CD14-positive monocyte (primary cell): ENCODE measurements around the gene OVCA2. TPM values are rescaled to one million over a fixed set of nuclear protein-coding genes. Genes with fewer than 3 reads are reported as not detected.

ENCODE experiments used
- DNase-seq, 3 donors: peaks; one replicate each; pipeline ENCODE4 v3.0.0-alpha.2; 2011 to 2022
- H2AFZ ChIP-seq: 2 replicates; pipeline ENCODE4 v1.6.0; 2012; ENCODE audit warnings: mild to moderate bottlenecking, low read depth, low read length, inconsistent platforms; ENCODE audit not compliant: insufficient read depth, poor library complexity, severe bottlenecking
- H3K27ac ChIP-seq, 2 donors: 1 replicate in 1 of 2; 2 replicates in 1 of 2; pipeline ENCODE4 v1.5.1; 2012 to 2013; ENCODE audit warnings: low read length in 2 of 2, control low read depth in 1 of 2, inconsistent platforms in 1 of 2, low read depth in 1 of 2, mild to moderate bottlenecking in 1 of 2
- H3K27me3 ChIP-seq, 2 donors: one replicate each; pipeline versions ENCODE4 v1.6.0 to v1.6.1; 2011 to 2013; ENCODE audit warnings: low read length in 2 of 2; ENCODE audit not compliant: control insufficient read depth in 2 of 2, insufficient read depth in 2 of 2
- H3K36me3 ChIP-seq, 2 donors: replicated peaks in 1 of 2; 1 replicate in 1 of 2; 2 replicates in 1 of 2; pipeline versions ENCODE4 v1.5.1 to v1.6.1; 2012 to 2013; ENCODE audit warnings: low read length in 2 of 2, control low read depth in 1 of 2, inconsistent platforms in 1 of 2, mild to moderate bottlenecking in 1 of 2; ENCODE audit not compliant: insufficient read depth in 2 of 2, control insufficient read depth in 1 of 2
- H3K4me1 ChIP-seq, 2 donors: 1 replicate in 1 of 2; 2 replicates in 1 of 2; pipeline versions ENCODE4 v1.5.1 to v1.6.1; 2012 to 2013; ENCODE audit warnings: low read length in 2 of 2, control low read depth in 1 of 2, inconsistent platforms in 1 of 2, mild to moderate bottlenecking in 1 of 2, moderate library complexity in 1 of 2; ENCODE audit not compliant: insufficient read depth in 2 of 2, control insufficient read depth in 1 of 2
- H3K4me2 ChIP-seq: replicated peaks from 2 replicates; pipeline ENCODE3; 2012; ENCODE audit warnings: low read length, moderate library complexity, mild to moderate bottlenecking; ENCODE audit not compliant: poor library complexity, severe bottlenecking; ENCODE audit errors: extremely low read depth
- H3K4me3 ChIP-seq, 3 experiments: fragments of 200-600 bp in 1 of 3; sonication (generic) in 1 of 3; replicated peaks in 1 of 3; 1 replicate in 2 of 3; 2 replicates in 1 of 3; pipeline ENCODE4 v1.5.1; 2011 to 2013; ENCODE audit warnings: low read length in 3 of 3, mild to moderate bottlenecking in 3 of 3, control low read depth in 2 of 3, low read depth in 2 of 3, inconsistent platforms in 1 of 3, moderate library complexity in 1 of 3
- H3K79me2 ChIP-seq: 2 replicates; pipeline ENCODE4 v1.6.0; 2012; ENCODE audit warnings: mild to moderate bottlenecking, control low read depth, inconsistent platforms, low read length, moderate library complexity; ENCODE audit not compliant: insufficient read depth
- H3K9ac ChIP-seq: 2 replicates; pipeline ENCODE4 v1.6.0; 2017; ENCODE audit warnings: low read length, mild to moderate bottlenecking; ENCODE audit not compliant: insufficient read depth, poor library complexity, severe bottlenecking
- H3K9me3 ChIP-seq, 2 donors: replicated peaks in 1 of 2; 1 replicate in 1 of 2; 2 replicates in 1 of 2; pipeline versions ENCODE4 v1.5.1 to v1.6.1; 2012 to 2013; ENCODE audit warnings: low read length in 2 of 2, control low read depth in 1 of 2; ENCODE audit not compliant: control insufficient read depth in 1 of 2, insufficient read depth in 1 of 2
- H4K20me1 ChIP-seq: 2 replicates; pipeline ENCODE4 v1.6.0; 2012; ENCODE audit warnings: mild to moderate bottlenecking, low read length, control low read depth, moderate library complexity; ENCODE audit not compliant: insufficient read depth
- H3K27ac Mint-ChIP-seq, 7 donors: one replicate each; pipeline ENCODE4 v1.8.0; 2020; ENCODE audit warnings: mild to moderate bottlenecking in 7 of 7, mixed read lengths in 7 of 7, moderate library complexity in 6 of 7, inconsistent platforms in 2 of 7
- H3K27me3 Mint-ChIP-seq, 3 donors: one replicate each; pipeline ENCODE4 v1.8.0; 2021 to 2022; ENCODE audit warnings: low read depth in 3 of 3, mild to moderate bottlenecking in 3 of 3, mixed read lengths in 3 of 3, moderate library complexity in 3 of 3, inconsistent platforms in 1 of 3
- H3K36me3 Mint-ChIP-seq, 2 donors: one replicate each; pipeline ENCODE4 v1.8.0; 2020; ENCODE audit warnings: mixed read lengths in 2 of 2, inconsistent platforms in 1 of 2, mild to moderate bottlenecking in 1 of 2
- H3K4me1 Mint-ChIP-seq: one replicate; pipeline ENCODE4 v1.8.0; 2020; ENCODE audit warnings: mild to moderate bottlenecking, mixed read lengths
- H3K4me3 Mint-ChIP-seq, 2 donors: one replicate each; pipeline ENCODE4 v1.8.0; 2020; ENCODE audit warnings: mild to moderate bottlenecking in 2 of 2, mixed read lengths in 2 of 2, moderate library complexity in 1 of 2
- H3K9me3 Mint-ChIP-seq, 7 donors: one replicate each; pipeline ENCODE4 v1.8.0; 2020 to 2022; ENCODE audit warnings: mixed read lengths in 7 of 7, mild to moderate bottlenecking in 6 of 7, moderate library complexity in 6 of 7, inconsistent platforms in 2 of 7
- CTCF ChIP-seq: fragments of 200-600 bp; IDR thresholded peaks from one replicate; pipeline ENCODE4 v1.8.0; 2022; ENCODE audit warnings: antibody characterized with exemption, mild to moderate bottlenecking
- WGBS: methylation state at CpG from one replicate; pipeline ENCODE4 v1.1.5; 2013; ENCODE audit warnings: missing lambda C conversion rate; ENCODE audit not compliant: insufficient coverage; 5-methylcytosine and 5-hydroxymethylcytosine counted together
- intact Hi-C, 2 donors: fragments of 100-400 bp; cut with micrococcal nuclease; formaldehyde crosslinking; loops; one replicate each; pipeline versions ENCODE4 v1.15.0 to v1.15.1; 2023
- polyA plus RNA-seq, 3 donors: library from polyadenylated mRNA; depleted of rRNA in 1 of 3; unstranded in 2 of 3; stranded (reverse) in 1 of 3; fragments of 300-500 nt in 2 of 3; fragments of >200 nt in 1 of 3; fragmentation: Illumina TruSeq in 2 of 3; gene quantifications; 1 replicate in 2 of 3; 2 replicates in 1 of 3; pipeline ENCODE4 v1.2.3, GENCODE V29; 2012 to 2021

OVCA2 gene
- polyA plus RNA-seq, 3 donors, result 30.5 to 94.9 (median 69.1) TPM

GRCh38 chr17:2035541-2036488 lies 6.0 kb upstream of the OVCA2 start:
- Histone ChIP-seq H3K4me2 (no peak overlapping the region), H4K20me1 (no peaks in the 10 kb centered on the region), H3K4me3 (no peak overlapping the region), H3K36me3 (peaks cover 19 to 27% of the 10 kb centered on the region in 2 donors), H3K9ac (no peak overlapping the region), H3K27ac (no peak overlapping the region), H2AFZ (no peak overlapping the region), H3K79me2 (no peaks in the 10 kb centered on the region), H3K9me3 (no peaks in the 10 kb centered on the region), H3K4me1 (peaks cover 4 to 5% of the 10 kb centered on the region in 2 donors), H3K27me3 (no peaks in the 10 kb centered on the region)
- H3K27me3 Mint-ChIP-seq, result no peaks in the 10 kb centered on the region
- H3K27ac Mint-ChIP-seq, result no peak overlapping the region
- no peak for TF ChIP-seq CTCF
- no peaks in the 10 kb centered on the region for H3K9me3 Mint-ChIP-seq
- peaks cover 7% of the 10 kb centered on the region for H3K4me1 Mint-ChIP-seq
- DNase-seq, result no peak
- no peak overlapping the region for H3K4me3 Mint-ChIP-seq
- WGBS, result 96% methylated on average over 25 of the region's 29 CpGs
- H3K36me3 Mint-ChIP-seq, result peaks cover 27 to 33% of the 10 kb centered on the region in 2 donors
- intact Hi-C loops, result loop anchor here in 1 of 2 donors (10.0 kb wide), 1 partner anchor 321 kb away; the partner anchor contains the start of gene TLCD2

GRCh38 chr17:2037155-2037554 lies 4.7 kb upstream of the OVCA2 start:
- Mint-ChIP-seq H3K9me3 (no peaks in the 10 kb centered on the region), H3K27ac (no peak overlapping the region), H3K4me3 (no peak overlapping the region), H3K27me3 (no peaks in the 10 kb centered on the region), H3K4me1 (peaks cover 3% of the 10 kb centered on the region), H3K36me3 (peaks cover 27 to 34% of the 10 kb centered on the region in 2 donors)
- no peaks in the 10 kb centered on the region for H4K20me1 ChIP-seq
- no peak overlapping the region for H3K4me2 ChIP-seq
- no peaks in the 10 kb centered on the region for H3K27me3 ChIP-seq
- peaks cover 19 to 27% of the 10 kb centered on the region in 2 donors for H3K36me3 ChIP-seq
- no peak overlapping the region for H3K4me3 ChIP-seq
- no peak overlapping the region for H3K27ac ChIP-seq
- intact Hi-C loops, result loop anchor here in 1 of 2 donors (10.0 kb wide), 1 partner anchor 322 kb away; the partner anchor contains the start of gene TLCD2
- H3K9me3 ChIP-seq, result no peaks in the 10 kb centered on the region
- TF ChIP-seq CTCF, result no peak
- H3K79me2 ChIP-seq, result peaks cover under 1% of the 10 kb centered on the region
- no peak for DNase-seq
- H3K9ac ChIP-seq, result no peak overlapping the region
- 98% methylated on average over 7 of the region's 10 CpGs for WGBS
- H2AFZ ChIP-seq, result no peak overlapping the region
- peaks cover 6 to 8% of the 10 kb centered on the region in 2 donors for H3K4me1 ChIP-seq
